Vagina (tissue), 2 donors: ENCODE data around the gene DUSP22. TPM values are rescaled to one million over a fixed set of nuclear protein-coding genes. Genes with fewer than 3 reads are reported as not detected.

ENCODE experiments used
- DNase-seq, 2 donors: peaks; one replicate each; pipeline ENCODE4 v3.0.0-alpha.2; 2017; ENCODE audit errors: extremely low spot score in 2 of 2
- H3K27ac ChIP-seq: fragments of 200-600 bp; sonication (generic); one replicate; pipeline ENCODE4 v1.5.1; 2019
- H3K27me3 ChIP-seq: fragments of 200-600 bp; sonication (generic); one replicate; pipeline ENCODE4 v1.5.1; 2019
- H3K36me3 ChIP-seq, 2 donors: fragments of 200-600 bp; sonication (generic); one replicate each; pipeline ENCODE4 v1.5.1; 2017 to 2019
- H3K4me1 ChIP-seq: fragments of 200-600 bp; sonication (generic); one replicate; pipeline ENCODE4 v1.5.1; 2019
- H3K4me3 ChIP-seq, 2 donors: fragments of 200-600 bp; sonication (generic); 1 replicate in 1 of 2; 2 replicates in 1 of 2; pipeline ENCODE4 v1.5.1; 2016 to 2019
- H3K9me3 ChIP-seq: fragments of 200-600 bp; sonication (generic); one replicate; pipeline ENCODE4 v1.5.1; 2019
- POLR2A ChIP-seq, 2 donors: fragments of 450-650 bp; IDR thresholded peaks; one replicate each; pipeline ENCODE4 v1.6.1; 2017; ENCODE audit warnings: antibody characterized with exemption in 2 of 2, mild to moderate bottlenecking in 2 of 2, moderate library complexity in 2 of 2
- POLR2AphosphoS5 ChIP-seq, 2 donors: sonication (generic); formaldehyde crosslinking; IDR thresholded peaks; one replicate each; pipeline ENCODE4 v1.9.0; 2017; ENCODE audit warnings: antibody characterized with exemption in 2 of 2, mild to moderate bottlenecking in 2 of 2, low read depth in 1 of 2; ENCODE audit not compliant: insufficient read depth in 1 of 2
- intact Hi-C: fragments of 100-400 bp; cut with DNase I; formaldehyde crosslinking; loops from one replicate; pipeline ENCODE4 v1.15.1; 2023
- total RNA-seq: library from RNA; depleted of rRNA; stranded (reverse); fragments of >200 nt; gene quantifications from one replicate; pipeline ENCODE4 v1.2.3, GENCODE V29; 2016
- TF ChIP-seq, protein P1 (sequence below), 3 experiments: fragments of 450-650 bp in 2 of 3; fragments of 200-600 bp in 1 of 3; sonication (generic) in 1 of 3; IDR thresholded peaks; one replicate each; pipeline ENCODE4 v1.5.1; 2017 to 2019; ENCODE audit warnings: antibody characterized with exemption in 3 of 3, mild to moderate bottlenecking in 2 of 3, moderate library complexity in 2 of 3

Gene DUSP22
- total RNA-seq, 1 donor from 2014 or later: 57.5 TPM

DNA sequence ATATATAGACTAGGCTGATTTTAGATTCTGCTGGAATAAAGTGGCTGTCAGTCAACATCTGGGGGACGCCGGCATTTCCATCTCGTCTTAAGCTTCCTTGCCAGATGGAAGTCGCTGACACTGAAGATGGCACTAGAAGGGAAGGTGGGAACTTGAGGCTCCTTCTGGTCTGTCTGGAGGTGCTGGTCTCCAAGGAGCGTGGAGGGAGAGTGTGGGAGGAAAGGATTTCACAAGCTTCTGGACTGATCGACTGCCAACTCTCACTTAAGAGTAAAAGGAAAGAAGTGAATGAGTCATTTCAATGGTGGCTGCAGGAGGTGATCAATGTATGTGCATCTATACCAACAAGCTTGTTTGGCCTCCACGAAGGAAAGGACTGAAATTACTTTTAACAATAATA, 40.4 kb downstream of the DUSP22 start:
- Histone ChIP-seq H3K4me3 (no peak overlapping the region), H3K9me3 (no peaks in the 10 kb centered on the region), H3K27me3 (no peaks in the 10 kb centered on the region), H3K36me3 (no peaks in the 10 kb centered on the region), H3K27ac (no peak overlapping the region), H3K4me1 (peaks cover 25% of the 10 kb centered on the region)
- no peak for TF ChIP-seq POLR2AphosphoS5 (IDR thresholded peaks at IDR 0.05; ENCODE audit: insufficient read depth in 1 of 2, low read depth in 1 of 2)
- no peak for TF ChIP-seq POLR2A (IDR thresholded peaks at IDR 0.05)
- TF ChIP-seq, protein P1, sequence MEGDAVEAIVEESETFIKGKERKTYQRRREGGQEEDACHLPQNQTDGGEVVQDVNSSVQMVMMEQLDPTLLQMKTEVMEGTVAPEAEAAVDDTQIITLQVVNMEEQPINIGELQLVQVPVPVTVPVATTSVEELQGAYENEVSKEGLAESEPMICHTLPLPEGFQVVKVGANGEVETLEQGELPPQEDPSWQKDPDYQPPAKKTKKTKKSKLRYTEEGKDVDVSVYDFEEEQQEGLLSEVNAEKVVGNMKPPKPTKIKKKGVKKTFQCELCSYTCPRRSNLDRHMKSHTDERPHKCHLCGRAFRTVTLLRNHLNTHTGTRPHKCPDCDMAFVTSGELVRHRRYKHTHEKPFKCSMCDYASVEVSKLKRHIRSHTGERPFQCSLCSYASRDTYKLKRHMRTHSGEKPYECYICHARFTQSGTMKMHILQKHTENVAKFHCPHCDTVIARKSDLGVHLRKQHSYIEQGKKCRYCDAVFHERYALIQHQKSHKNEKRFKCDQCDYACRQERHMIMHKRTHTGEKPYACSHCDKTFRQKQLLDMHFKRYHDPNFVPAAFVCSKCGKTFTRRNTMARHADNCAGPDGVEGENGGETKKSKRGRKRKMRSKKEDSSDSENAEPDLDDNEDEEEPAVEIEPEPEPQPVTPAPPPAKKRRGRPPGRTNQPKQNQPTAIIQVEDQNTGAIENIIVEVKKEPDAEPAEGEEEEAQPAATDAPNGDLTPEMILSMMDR (IDR thresholded peaks at IDR 0.05): no peak
- intact Hi-C loops: no loop called here
- DNase-seq: no peak

DNA sequence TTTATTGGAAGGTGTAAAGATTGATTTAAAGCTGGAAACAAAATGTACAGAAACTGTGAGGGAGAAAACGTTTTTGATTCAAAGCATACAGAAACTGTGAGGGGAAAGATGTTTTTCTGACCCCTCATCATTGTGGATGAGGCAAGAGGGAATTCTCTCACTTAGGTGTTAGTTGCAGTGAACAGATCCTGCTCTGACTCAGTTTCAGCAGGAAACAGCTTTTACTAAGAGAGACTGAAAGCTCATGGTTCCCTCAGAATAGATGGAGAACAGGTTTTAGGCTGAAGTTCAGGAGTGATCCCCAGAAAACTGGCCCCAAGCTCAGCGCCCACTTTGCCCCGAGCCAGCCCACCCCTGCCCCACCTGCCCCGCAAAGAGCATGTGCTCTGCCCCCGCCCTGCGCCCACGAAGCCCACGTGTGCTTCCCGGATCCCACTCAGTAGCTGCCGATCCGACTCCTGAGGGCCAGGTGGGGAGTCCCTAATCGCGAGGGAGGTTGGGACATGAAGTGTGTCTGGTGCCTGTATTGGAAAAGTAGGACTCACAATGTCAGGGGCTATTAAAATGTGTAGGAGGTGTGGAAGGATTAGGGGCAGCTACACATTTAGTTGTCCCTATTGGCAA, 41.2 kb downstream of the DUSP22 start:
- intact Hi-C loops: no loop called here
- Histone ChIP-seq H3K4me3 (no peak overlapping the region), H3K27ac (no peak overlapping the region), H3K27me3 (no peaks in the 10 kb centered on the region), H3K4me1 (peaks cover 17% of the 10 kb centered on the region), H3K9me3 (no peaks in the 10 kb centered on the region), H3K36me3 (no peaks in the 10 kb centered on the region)
- no peak for DNase-seq
- TF ChIP-seq POLR2A (IDR thresholded peaks at IDR 0.05) (no peak), POLR2AphosphoS5 (IDR thresholded peaks at IDR 0.05; ENCODE audit: insufficient read depth in 1 of 2, low read depth in 1 of 2) (no peak)
- TF ChIP-seq, protein P1 (IDR thresholded peaks at IDR 0.05): no peak

DNA sequence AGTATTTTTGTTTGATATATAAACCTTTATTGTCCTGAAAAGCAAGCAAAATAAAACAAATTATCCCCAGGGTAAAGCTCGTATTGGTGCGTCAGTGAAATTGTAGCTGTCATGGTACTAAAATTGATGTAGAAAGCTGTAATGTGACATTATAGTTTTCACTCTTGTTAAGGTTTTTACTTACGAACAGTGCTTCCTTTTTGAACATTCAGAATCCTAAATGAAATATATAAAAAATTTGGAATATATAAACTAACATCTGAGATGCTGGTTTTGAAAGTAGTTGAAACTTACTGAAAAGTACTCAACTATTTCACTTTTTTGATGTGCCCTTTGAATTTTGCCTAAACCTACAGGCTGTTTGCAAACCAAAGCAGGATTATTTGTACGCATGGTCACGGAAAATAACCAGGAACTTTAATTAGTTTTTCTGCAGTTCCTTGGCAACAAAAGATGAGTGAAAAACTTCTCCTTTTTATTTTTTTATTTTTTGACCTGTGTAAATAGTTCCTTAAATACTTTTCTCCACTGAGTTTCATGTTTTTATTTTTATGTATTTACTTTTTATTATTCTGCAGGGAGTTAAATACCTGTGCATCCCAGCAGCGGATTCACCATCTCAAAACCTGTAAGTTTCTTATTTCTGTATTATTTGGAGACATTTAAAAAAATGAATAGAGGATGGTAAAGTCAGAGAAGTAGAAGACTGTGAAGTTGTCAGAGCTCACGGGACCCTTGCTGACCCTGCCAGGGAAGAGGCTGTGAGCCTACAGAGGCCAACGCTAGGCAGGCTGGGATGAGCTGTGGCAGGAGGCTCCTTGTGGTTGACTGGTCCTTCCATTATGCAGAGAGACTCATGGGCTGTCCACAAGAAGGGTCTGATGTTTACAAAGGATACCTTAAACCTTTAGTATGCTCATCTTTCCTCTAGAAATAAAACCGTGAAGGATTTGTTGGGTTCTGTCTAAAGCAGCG, 42.5 kb downstream of the DUSP22 start:
- Histone ChIP-seq H3K27me3 (no peaks in the 10 kb centered on the region), H3K27ac (no peak overlapping the region), H3K4me3 (no peak overlapping the region), H3K4me1 (peaks cover 12% of the 10 kb centered on the region), H3K9me3 (no peaks in the 10 kb centered on the region), H3K36me3 (no peaks in the 10 kb centered on the region)
- no peak for DNase-seq
- TF ChIP-seq, protein P1 (IDR thresholded peaks at IDR 0.05): no peak
- intact Hi-C loops: no loop called here

DNA sequence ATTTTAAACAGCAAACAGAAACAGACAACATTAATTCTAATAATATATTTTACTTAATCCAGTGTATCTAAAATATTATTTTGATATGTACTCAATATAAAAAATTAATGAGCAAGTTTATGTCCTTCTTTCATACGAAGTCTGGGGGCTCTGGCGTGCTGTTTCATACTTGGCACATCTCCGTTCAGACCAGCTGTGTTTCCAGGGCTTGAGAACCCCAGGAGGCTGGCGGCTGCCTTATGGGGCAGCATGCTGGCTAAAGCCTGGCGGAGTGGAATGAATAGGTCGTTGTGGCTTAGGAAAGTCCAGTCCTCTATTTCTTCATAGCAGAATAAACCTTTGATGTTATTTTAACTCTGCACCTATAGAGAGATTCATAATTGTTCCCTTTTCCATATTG, 43.3 kb downstream of the DUSP22 start:
- no peak overlapping the region for H3K4me3 ChIP-seq
- DNase-seq: no peak
- intact Hi-C loops: no loop called here

More for the DNA sequence above, 43.3 kb downstream of the DUSP22 start:
- no peaks in the 10 kb centered on the region for H3K27me3 ChIP-seq
- no peaks in the 10 kb centered on the region for H3K9me3 ChIP-seq
- no peaks in the 10 kb centered on the region for H3K36me3 ChIP-seq
- TF ChIP-seq POLR2AphosphoS5 (IDR thresholded peaks at IDR 0.05; ENCODE audit: insufficient read depth in 1 of 2, low read depth in 1 of 2) (no peak), POLR2A (IDR thresholded peaks at IDR 0.05) (no peak)
- TF ChIP-seq, protein P1 (IDR thresholded peaks at IDR 0.05): no peak
- no peak overlapping the region for H3K27ac ChIP-seq
- H3K4me1 ChIP-seq: peaks cover 11% of the 10 kb centered on the region
